ENCODE data around the gene RAB15.

The RAB15 gene

GRCh38 chr14:64968167-64968566 lies 4.0 kb downstream of the RAB15 start:
- H3K4me3 ChIP-seq (ENCODE audit: low read depth, low read length): no peak overlapping the region
- H3K9me3 ChIP-seq (ENCODE audit: severe bottlenecking): no peaks in the 10 kb centered on the region
- H3K27me3 ChIP-seq (ENCODE audit: insufficient read depth, low read depth, severe bottlenecking): no peaks in the 10 kb centered on the region
- no peak for DNase-seq
- TF ChIP-seq CTCF (IDR thresholded peaks at IDR 0.05; ENCODE audit: low read depth, low read length): no peak
- no peak overlapping the region for H3K27ac ChIP-seq
- no peaks in the 10 kb centered on the region for H3K36me3 ChIP-seq

- no peak overlapping the region for H3K27ac ChIP-seq
- no peak for TF ChIP-seq CTCF (IDR thresholded peaks at IDR 0.05; ENCODE audit: low read depth, low read length)
- no peaks in the 10 kb centered on the region for H3K9me3 ChIP-seq (ENCODE audit: severe bottlenecking)
- H3K4me3 ChIP-seq (ENCODE audit: low read depth, low read length): no peak overlapping the region
- no peaks in the 10 kb centered on the region for H3K27me3 ChIP-seq (ENCODE audit: insufficient read depth, low read depth, severe bottlenecking)
- H3K36me3 ChIP-seq: no peaks in the 10 kb centered on the region
- DNase-seq: no peak
These were observed 5.2 kb downstream of the RAB15 start for GRCh38 chr14:64966976-64967375.

DNA sequence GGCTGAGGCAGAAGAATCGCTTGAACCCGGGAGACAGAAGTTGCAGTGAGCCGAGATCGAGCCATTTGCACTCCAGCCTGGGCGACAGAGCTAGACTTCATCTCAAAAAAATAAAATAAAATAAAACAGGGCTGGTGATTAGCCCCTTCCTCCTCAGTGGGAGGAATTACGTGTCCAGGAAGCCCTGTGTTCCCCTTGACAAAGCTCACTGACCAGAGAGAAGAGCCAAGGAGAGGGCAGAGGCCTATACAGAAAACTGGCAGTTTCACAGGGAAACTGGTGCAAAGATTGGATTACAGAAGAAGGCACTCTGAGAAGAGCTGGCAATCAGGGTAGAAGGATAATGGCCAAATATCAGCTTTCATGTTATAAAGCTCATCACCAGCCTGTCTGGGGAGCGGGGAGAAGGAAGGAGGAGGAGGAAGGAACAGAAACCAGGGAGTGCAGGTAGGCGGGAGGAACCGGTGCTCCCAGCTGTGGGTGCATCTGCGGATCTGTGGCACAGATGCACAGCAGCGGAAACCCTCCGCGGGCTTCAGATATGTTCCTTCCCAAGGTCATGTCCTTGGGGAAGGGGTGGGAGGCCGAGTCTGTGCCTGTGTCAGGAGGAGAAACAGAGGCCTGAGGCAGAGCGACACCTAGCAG lies 6.7 kb downstream of the RAB15 start:
- no peaks in the 10 kb centered on the region for H3K9me3 ChIP-seq (ENCODE audit: severe bottlenecking)
- no peak for DNase-seq
- H3K36me3 ChIP-seq: no peaks in the 10 kb centered on the region
- no peak overlapping the region for H3K4me3 ChIP-seq (ENCODE audit: low read depth, low read length)
- H3K27ac ChIP-seq: no peak overlapping the region
- no peak for TF ChIP-seq CTCF (IDR thresholded peaks at IDR 0.05; ENCODE audit: low read depth, low read length)
- H3K27me3 ChIP-seq (ENCODE audit: insufficient read depth, low read depth, severe bottlenecking): no peaks in the 10 kb centered on the region

DNA sequence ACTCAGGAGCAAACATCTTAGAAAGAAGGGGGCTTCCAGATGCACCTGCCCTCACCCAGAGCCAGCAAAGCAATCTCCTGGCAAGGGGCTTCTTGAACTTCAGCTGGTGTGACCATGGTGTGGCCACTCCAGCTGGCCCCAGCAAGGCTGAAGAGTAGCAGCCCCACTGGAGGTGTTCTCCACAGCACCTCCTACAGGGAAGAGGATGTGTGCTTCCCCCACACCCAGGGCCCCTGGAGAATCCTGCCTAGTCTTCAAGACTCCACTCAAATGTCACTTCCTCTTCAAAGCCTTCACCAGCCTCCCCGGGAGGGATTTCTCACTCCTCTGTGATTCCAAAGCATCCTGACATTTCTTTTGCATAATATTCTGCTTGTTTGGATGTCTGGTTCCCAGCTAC lies 8.5 kb downstream of the RAB15 start:
- Histone ChIP-seq H3K4me3 (ENCODE audit: low read depth, low read length) (no peak overlapping the region), H3K27ac (no peak overlapping the region), H3K36me3 (no peaks in the 10 kb centered on the region), H3K9me3 (ENCODE audit: severe bottlenecking) (no peaks in the 10 kb centered on the region), H3K27me3 (ENCODE audit: insufficient read depth, low read depth, severe bottlenecking) (no peaks in the 10 kb centered on the region)
- no peak for DNase-seq
- TF ChIP-seq CTCF (IDR thresholded peaks at IDR 0.05; ENCODE audit: low read depth, low read length): peak; percentile 38

DNA sequence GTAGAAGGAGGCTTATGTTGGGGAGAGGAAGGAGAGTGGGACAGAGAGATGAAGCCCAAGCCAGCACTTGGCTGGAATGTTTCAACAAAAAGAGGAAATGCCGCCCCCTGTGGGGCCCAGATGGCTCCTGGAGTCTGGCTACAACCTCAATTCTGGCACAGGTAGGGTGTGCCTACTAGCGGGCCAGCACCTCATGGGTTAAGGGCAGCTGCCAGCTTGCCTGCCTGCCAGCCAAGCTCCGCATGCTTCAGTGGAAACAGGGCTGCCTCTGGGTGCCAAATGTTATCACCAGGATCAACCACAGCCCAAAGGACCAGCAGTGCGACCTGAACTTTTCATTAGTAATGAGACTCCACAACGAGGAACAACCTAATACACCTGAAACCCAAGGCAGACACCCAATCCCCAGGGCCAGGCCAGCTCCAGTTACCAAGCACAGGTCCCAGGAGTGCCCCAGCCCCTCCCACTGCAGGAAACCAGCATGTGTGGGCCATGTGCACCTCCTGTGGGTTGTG lies 11.3 kb downstream of the RAB15 start:
- no peaks in the 10 kb centered on the region for H3K36me3 ChIP-seq
- H3K4me3 ChIP-seq (ENCODE audit: low read depth, low read length): no peak overlapping the region
- no peaks in the 10 kb centered on the region for H3K27me3 ChIP-seq (ENCODE audit: insufficient read depth, low read depth, severe bottlenecking)
- H3K27ac ChIP-seq: no peak overlapping the region
- DNase-seq: no peak
- peak; percentile 36; the same call in 1 of the 2 replicates for TF ChIP-seq CTCF (IDR thresholded peaks at IDR 0.05; ENCODE audit: low read depth, low read length)
- H3K9me3 ChIP-seq (ENCODE audit: severe bottlenecking): no peaks in the 10 kb centered on the region

GRCh38 chr14:64958743-64959142 lies 13.4 kb downstream of the RAB15 start:
- no peaks in the 10 kb centered on the region for H3K27me3 ChIP-seq (ENCODE audit: insufficient read depth, low read depth, severe bottlenecking)
- no peaks in the 10 kb centered on the region for H3K9me3 ChIP-seq (ENCODE audit: severe bottlenecking)
- no peak for TF ChIP-seq CTCF (IDR thresholded peaks at IDR 0.05; ENCODE audit: low read depth, low read length)
- no peak overlapping the region for H3K4me3 ChIP-seq (ENCODE audit: low read depth, low read length)
- no peaks in the 10 kb centered on the region for H3K36me3 ChIP-seq
- no peak overlapping the region for H3K27ac ChIP-seq
- no peak for DNase-seq

All from WERI-Rb-1 (cell line).